Activated CD4-positive, CD25-positive, alpha-beta regulatory T cell treated with anti-CD3 and anti-CD28 coated beads, Interleukin-2, amount 50 U/mL, for 72 hours (primary cell): Measurements from ENCODE around the gene TATDN3.
"Not testable (repeated sequence)": the region's sequence is repeated elsewhere in the genome, so short reads cannot be mapped to it uniquely, and the experiment has no call there.

Experiments
- DNase-seq: peaks from one replicate; pipeline ENCODE4 v3.0.0; 2021

TATDN3 gene

GRCh38 chr1:212777151-212777550, 14.5 kb upstream of the TATDN3 start:
- no peak for DNase-seq

DNA sequence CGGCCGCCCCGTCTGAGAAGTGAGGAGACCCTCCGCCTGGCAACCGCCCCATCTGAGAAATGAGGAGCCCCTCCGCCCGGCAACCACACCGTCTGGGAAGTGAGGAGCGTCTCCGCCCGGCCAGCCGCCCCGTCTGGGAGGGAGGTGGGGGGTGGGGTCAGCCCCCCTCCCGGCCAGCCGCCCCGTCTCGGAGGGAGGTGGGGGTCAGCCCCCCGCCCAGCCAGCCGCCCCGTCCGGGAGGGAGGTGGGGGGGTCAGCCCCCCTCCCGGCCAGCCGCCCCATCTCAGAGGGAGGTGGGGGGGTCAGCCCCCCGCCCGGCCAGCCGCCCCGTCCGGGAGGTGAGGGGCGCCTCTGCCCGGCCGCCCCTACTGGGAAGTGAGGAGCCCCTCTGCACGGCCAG, 12.6 kb upstream of the TATDN3 start:
- not testable (repeated sequence) for DNase-seq

GRCh38 chr1:212780759-212781158, 10.9 kb upstream of the TATDN3 start:
- no peak for DNase-seq

DNA sequence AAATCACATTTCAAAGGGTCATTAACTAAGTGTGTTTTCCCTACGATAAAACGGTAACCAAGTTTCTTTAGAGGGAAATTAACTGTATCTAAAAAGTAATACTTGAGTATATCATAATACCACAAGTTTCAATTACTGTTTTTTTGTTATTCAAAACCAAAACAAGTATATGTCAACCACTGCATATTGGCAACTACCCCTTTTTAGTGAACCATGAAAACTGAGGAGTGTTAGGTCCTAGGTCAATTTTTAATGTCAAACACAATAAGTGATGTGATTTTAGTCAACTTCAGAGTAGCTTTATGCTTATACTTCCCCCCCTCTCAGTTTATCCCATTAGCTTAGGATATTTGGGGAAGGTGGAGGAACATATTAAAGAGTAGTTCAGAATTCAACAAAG, 10.5 kb upstream of the TATDN3 start:
- DNase-seq = no peak

DNA sequence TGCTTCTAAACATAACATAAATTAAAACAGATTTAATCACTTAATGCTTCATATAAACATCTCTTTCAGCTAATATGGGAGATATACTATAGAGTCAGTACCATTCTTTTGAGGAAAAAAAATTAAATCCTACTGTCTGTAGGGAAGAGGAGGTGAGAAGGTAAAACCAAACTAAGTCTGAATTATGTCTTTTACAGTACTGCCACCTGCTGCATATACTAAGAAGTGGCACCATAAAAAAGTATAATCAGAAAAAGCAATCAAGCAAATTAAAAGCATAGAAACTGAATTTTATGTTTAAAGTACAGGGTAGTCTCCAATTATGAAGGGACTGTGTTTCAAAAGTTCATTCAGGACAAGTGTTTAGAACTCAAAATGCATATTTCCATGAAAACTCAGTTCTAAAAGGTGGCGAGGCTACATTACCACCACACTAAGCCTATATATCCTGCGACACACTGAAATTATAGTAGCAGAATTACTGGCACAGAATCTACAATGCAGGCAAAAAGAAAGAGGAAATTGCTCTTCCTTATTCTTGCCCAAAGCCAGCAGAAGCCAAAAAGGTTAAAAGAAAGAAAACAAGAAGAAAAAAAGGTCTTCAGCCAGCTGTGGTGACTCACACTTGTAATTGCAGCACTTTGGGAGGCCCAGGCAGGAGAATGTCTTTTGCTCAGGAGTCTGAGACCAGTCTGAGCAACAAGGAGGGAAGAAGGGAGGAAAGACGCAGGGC, 9.1 kb upstream of the TATDN3 start:
- DNase-seq = no peak

GRCh38 chr1:212783976-212784375, 7.7 kb upstream of the TATDN3 start:
- no peak for DNase-seq

DNA sequence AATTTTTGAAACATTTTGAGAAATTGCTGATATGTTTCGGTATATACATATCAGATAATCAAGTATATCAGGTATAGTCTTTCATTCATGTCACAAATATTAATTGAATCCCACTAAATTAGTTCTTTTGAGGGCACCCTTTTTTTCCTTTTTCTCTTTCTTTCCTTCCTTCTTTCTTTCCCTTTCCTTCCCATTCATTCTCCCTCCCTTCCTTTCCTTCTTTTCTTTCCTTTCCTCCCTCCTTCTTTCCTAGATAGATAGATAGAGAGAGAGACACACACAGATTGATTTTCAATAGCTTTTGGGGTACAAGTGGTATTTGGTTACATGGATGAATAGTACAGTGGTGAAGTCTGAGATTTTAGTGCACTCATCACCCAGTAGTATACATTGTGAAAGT, 5.8 kb upstream of the TATDN3 start:
- no peak for DNase-seq

GRCh38 chr1:212791261-212791675, 426 bp upstream of the TATDN3 start:
- DNase-seq = no peak

DNA sequence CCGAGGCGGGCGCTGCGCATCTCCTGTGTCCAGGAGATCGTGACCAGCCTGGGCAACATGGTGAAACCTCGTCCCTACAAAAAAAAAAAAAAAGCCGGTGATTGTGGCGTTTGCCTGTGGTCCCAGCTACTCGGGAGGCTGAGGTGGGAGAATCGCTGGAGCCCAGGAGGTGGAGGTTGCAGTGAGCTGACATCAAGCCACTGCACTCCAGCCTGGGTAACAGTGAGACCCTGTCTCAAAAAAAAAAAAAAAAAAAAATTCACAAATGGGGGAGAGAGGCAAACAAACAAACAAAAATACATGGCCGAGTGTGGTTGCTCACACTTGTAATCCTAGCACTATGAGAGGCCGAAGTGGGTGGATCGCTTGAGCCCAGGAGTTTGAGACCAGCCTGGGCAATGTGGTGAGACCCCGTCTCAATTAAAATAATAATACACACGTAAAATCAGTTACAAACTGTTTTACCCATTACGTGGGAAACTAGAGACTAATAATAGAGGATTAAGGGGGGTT, 758 bp downstream of the TATDN3 start:
- DNase-seq = no peak

- DNase-seq = no peak
Observed at GRCh38 chr1:212794561-212795014, 2.9 kb downstream of the TATDN3 start.

DNA sequence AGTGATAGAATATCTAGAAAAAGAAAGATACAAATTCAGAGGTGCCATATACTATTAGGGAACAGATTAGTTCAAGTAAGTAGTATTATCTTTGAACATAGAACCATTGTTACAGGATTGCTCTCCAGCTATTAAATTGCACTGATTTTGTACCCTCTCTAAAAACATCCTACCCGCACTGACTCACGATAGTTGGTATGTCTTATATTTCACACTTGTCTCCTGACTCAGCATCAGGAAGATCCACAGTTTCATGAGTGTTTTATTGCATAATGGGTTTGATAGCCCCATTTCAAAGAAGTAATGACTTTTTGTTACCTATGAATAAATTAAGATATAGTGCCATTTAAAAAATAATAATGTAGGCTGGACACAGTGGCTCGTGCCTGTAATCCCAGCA, 6.0 kb downstream of the TATDN3 start:
- DNase-seq = no peak

GRCh38 chr1:212805767-212806166, 14.1 kb downstream of the TATDN3 start:
- DNase-seq = no peak

DNA sequence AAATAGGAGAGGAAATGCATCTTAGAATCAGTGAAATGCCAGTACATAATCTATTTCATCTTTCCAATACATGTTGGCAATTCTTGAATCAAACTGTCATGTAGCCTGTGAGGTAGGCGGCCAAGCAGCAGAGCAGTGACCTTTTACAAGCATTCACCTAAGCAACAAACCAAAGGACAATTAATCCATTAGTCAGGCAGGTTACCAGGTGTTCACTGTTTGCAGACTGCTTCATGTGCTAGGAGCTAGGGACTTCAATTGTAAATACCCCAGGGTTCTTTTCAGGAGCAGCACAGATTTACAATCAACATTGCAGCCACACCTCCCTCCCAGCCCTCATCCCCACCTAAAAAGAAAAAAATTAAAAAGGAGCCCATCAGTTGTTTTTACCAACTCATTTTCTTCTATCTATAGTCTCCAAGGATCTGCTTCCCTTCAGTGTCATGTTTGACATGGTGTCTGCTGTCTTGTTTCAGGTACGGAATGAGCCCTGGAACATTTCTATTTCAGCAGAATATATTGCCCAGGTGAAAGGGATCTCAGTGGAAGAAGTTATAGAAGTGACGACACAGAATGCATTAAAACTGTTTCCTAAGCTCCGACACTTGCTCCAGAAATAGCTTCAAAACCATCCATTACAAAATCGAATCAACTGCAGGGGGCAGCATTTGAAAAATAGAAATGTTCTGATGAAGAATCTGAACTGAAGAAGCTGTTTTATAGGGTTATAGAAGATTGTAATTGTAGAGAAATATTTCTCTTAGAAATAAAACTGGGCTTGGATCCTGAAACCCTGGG, 23.0 kb downstream of the TATDN3 start:
- no peak for DNase-seq

DNA sequence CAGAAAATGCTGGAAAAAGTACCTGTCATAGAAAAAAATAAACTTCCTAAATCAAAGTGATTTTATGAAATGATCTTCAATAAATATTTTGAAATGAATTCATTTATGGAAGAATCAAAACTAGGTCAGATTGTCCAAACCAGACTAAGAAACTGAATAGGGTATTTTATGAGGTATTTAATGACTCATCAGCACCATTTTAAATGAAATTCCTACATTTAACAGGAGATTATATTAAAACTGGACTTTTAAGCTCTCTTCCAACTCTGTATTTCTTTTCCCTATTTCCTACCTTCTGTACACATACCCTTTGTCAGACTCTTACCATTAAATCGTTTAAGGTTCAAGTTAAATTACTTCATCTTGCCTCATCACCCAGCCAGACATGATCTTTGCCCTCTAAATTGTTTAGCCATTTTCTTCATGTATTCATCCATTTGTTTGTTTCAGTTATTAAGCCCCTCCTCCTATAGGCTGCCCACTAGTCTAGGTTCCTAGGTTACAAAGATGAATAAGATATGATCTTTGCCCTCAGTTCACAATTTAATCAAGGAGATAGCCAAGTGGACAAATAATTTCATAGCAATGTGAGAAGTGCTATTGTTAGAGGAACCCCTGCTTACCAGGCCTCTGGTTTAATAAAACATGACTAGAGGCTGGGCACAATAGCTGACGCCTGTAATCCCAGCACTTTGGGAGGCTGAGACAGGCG, 25.0 kb downstream of the TATDN3 start:
- no peak for DNase-seq

DNA sequence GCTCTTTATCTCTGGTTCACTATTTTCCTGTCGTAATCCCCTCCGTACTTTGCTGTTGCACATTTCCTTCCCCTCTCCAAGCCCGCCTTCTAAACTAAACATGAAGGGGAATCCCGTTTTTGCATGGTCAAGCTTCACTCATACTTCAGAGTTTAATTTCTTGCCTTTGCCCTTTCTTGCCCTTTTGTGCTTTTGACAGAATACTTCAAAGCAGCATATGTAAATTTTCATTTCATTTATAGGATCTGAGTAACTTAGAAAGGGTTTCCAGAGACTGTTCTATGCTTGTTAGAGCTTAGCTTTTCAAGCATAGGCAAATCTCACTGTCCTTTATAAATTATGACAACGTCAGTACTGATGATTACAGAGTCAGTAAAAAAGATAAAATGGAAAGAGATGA, 28.0 kb downstream of the TATDN3 start:
- DNase-seq = no peak

DNA sequence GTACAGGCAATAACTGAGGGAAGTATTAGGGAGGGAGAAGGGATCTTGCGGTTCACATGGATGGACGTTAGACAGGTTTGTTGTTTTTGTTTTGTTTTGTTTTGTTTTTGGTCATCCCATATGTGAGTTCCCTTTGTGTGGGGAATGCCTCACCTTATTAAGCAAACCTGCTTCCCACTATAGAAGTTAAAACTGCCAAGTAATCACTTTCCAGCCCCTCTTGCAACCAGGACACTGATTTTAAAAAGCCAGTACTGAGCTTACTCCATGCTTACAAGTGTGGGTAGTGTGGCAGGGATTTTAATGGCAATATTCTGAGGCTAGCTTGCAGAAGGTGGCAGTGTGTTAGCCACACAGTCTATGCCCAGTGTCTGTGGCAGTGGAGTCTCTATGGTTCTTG, 29.3 kb downstream of the TATDN3 start:
- DNase-seq = no peak

DNA sequence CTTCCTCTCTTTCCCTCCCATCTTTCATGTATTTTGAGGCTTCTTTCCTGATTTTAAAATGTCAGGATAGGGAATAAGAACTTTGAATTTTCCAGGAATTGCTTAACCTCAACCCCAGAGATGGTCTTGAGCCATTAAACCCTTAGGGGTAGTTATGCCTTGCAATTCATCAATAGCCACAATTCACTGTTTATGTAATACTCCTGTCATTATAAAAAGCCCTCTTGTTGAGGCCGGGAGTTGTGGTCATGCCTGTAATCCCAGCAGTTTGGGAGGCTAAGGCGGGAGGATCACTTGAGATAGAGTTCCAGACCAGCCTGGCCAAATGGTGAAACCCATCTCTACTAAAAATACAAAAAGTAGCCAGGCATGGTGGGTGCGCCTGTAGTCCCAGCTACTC, 31.3 kb downstream of the TATDN3 start:
- no peak for DNase-seq

GRCh38 chr1:212824201-212824600, 32.5 kb downstream of the TATDN3 start:
- no peak for DNase-seq

DNA sequence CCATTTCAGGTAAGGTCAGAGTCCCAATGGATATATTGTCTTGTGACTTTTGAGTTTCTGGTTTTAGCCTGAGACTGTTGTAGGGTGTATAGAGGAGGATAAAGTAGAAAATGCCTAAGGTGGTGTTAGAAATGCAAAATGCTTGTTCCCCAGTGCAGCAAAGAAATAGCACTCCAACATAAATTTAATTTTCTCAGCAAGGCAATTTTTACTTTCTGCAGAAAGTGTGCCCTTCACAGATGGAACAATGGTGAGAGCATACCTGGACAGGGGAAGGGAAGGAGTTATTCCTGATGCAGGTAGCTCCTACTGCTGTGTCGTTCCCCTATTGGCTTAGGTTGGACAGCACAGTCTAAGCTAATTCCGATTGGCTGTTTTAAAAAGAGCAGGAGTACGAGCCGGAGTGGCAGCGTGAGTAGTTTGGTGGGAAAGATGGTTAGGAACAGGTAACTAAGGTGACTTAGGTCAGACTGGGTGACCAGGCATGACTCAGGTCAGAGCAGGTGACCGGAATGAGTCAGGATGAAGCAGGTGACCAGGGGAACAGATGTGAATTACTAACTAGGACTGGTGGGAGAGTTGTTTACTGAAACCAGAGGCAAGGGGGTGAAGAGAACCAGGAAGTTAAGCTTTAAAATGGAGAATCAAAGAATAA, 34.2 kb downstream of the TATDN3 start:
- no peak for DNase-seq

GRCh38 chr1:212827171-212827776, 35.6 kb downstream of the TATDN3 start:
- no peak for DNase-seq

DNA sequence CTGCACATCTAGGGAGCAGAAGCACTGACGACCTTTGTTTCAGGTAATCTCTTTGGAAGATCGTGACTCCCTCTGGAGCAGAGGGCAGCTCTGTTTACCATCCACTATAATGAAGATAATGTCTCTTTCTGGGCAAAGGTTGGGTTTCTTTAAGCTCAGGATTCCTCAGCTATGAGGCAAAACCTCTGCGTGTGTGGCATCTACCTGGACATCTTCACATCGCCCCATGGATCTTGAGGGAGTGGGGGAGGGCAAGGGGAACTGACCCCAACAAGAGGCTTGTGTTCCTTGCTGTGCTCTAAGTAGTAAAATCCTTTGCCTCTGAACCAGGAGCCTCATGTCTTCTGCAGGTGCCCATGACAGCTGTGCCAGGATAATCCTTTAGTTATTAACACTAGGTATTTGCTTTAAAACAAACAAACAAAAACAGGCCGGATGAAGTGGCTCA, 36.2 kb downstream of the TATDN3 start:
- DNase-seq = no peak

DNA sequence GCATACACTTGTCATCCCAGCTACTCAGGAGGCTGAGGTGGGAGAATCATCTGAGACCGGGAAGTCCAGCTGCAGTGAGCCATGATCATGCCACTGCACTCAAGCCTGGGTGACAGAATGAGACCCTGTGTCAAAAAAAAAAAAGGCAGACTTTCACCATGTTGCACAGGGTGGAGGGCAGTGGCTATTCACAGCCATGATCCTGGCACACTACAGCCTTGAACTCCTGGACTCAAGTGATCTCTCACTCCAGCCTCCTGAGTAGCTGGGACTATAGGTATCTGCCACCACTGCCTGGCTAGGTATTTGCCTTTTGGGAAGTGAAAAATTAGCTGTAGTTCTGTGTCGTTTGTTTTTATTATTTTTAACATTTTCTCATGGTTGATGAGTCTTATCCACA, 36.7 kb downstream of the TATDN3 start:
- DNase-seq = no peak
